GM19468 (cell line): ENCODE results near the gene AHDC1.

ENCODE experiments used
- ATAC-seq: cut with Tn5 transposase; IDR thresholded peaks from one replicate; pipeline ENCODE4 v1.9.1; 2021; ENCODE audit warnings: mild to moderate bottlenecking, moderate library complexity, moderate number of reproducible peaks; ENCODE audit not compliant: unreplicated experiment; ENCODE audit errors: extremely low read depth

AHDC1 gene

GRCh38 chr1:27568300-27569087 is 35.5 kb downstream of the AHDC1 start:
- ATAC-seq = peak; percentile 55

- no peak for ATAC-seq
These were observed 36.0 kb downstream of the AHDC1 start for GRCh38 chr1:27567971-27568299.

GRCh38 chr1:27567146-27567526 is 36.8 kb downstream of the AHDC1 start:
- no peak for ATAC-seq

- ATAC-seq = no peak
These were observed 37.3 kb downstream of the AHDC1 start for GRCh38 chr1:27566462-27567145.

GRCh38 chr1:27564710-27565649 is 39.0 kb downstream of the AHDC1 start:
- no peak for ATAC-seq

- ATAC-seq = no peak
These were observed 40.1 kb downstream of the AHDC1 start for GRCh38 chr1:27563591-27564471.

GRCh38 chr1:27563341-27563590 is 40.7 kb downstream of the AHDC1 start:
- ATAC-seq = no peak

- ATAC-seq = no peak
These were observed 41.2 kb downstream of the AHDC1 start for GRCh38 chr1:27562534-27563340.

- no peak for ATAC-seq
These were observed 41.9 kb downstream of the AHDC1 start for GRCh38 chr1:27562021-27562420.

GRCh38 chr1:27561124-27561899 is 42.6 kb downstream of the AHDC1 start:
- ATAC-seq = no peak

- no peak for ATAC-seq
These were observed 43.4 kb downstream of the AHDC1 start for GRCh38 chr1:27560268-27561123.

- no peak for ATAC-seq
These were observed 44.4 kb downstream of the AHDC1 start for GRCh38 chr1:27559466-27560030.

- ATAC-seq = no peak
These were observed 46.2 kb downstream of the AHDC1 start for GRCh38 chr1:27557596-27558340.

GRCh38 chr1:27556781-27557595 is 47.0 kb downstream of the AHDC1 start:
- no peak for ATAC-seq

GRCh38 chr1:27556435-27556780 is 47.5 kb downstream of the AHDC1 start:
- ATAC-seq = no peak
